ENCODE measurements around the gene ADAM19.
"Not testable (repeated sequence)": the region's sequence is repeated elsewhere in the genome, so short reads cannot be mapped to it uniquely, and the experiment has no call there.

The ADAM19 gene

GRCh38 chr5:157460921-157461792 lies 114.4 kb downstream of the ADAM19 start:
- no peak for DNase-seq (ENCODE audit: low spot score)

GRCh38 chr5:157459715-157460599 lies 115.6 kb downstream of the ADAM19 start, which contains the start of gene NIPAL4:
Gene NIPAL4 (plus strand): TSS chr5:157460213. CDS start chr5:157460321, 108 bp downstream.
- DNase-seq (ENCODE audit: low spot score), result no peak

DNA sequence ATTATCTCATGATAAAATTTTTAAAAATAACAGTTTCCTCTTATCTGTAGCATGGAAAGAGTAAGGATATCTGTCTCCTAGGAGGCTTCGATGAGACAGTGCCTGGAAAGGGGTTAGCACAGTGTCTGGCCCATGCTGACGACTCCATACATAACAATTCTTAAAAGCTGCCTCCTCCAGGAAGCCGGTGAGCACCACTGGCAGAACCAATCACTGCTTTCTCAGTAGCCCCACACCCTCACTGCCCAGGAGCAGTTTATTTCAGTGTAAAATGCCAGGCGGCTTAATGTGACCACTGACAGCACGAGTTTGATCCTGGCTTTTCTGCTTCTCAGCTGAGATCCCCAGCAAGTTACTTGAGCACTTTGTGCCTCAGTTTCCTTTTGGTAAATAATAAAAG lies 116.7 kb downstream of the ADAM19 start:
- no peak for DNase-seq (ENCODE audit: low spot score)

GRCh38 chr5:157457391-157457790 lies 118.2 kb downstream of the ADAM19 start:
- DNase-seq (ENCODE audit: low spot score), result no peak

DNA sequence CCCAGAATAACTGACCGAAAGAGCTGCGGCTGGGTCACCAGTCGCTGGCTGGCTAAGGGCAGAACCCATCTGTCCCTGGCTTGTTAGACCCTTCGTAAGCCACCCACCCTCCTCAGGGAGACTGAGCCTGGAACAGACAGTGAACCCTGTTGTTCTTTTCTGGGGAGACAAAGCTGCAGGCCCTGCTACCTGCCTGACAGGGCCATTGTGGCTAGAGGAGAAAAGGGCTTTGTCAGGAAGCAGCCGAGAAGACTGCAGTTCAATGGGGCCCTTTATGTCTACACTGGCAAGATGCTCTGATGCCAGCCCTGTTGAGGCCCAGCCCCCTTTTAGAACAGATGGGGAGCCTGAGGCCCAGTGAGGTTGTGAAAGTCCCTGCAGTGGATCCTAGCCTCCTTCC lies 119.3 kb downstream of the ADAM19 start:
- no peak for DNase-seq (ENCODE audit: low spot score)

DNA sequence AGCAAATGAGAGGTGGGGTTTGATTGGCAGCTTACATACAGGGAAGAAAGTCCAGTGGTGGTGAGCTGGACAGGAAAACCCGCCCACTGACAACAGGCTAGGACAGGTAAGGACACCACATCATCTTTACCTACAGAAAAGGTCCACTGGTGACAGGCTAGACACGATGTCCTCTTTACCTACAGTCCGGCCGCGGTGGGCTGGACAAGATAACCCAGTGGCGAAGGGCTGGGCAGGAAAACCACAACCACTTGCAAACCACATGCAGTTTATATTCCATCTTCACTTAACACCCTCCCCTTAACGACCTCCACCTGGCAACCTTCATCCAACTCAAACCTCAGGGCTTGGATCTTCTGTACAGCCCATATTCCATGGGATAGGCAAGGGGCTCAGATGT lies 120.5 kb downstream of the ADAM19 start:
- DNase-seq (ENCODE audit: low spot score), result no peak

DNA sequence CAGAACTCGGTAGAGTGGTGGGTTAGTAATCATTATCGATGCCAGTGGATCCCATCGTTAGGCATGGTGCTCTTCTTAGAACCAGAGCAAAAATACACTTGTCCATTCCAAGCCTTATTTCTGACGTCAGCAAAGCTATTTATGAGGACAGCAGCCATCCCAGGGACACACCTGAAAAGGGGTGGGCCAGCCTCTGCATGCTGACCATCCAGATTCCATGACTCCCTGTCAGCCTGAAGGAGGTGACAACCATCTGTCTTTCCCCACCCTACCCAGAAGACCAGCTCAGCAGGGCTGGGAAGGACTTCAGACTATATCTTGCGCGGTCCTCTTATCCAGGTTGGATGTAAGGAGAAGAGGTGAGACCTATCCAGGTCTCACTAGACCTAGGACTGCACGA lies 121.3 kb downstream of the ADAM19 start:
- no peak for DNase-seq (ENCODE audit: low spot score)

- DNase-seq (ENCODE audit: low spot score), result no peak
Observed at GRCh38 chr5:157451806-157452205, 123.8 kb downstream of the ADAM19 start.

GRCh38 chr5:157450024-157450423 lies 125.6 kb downstream of the ADAM19 start:
- no peak for DNase-seq (ENCODE audit: low spot score)

DNA sequence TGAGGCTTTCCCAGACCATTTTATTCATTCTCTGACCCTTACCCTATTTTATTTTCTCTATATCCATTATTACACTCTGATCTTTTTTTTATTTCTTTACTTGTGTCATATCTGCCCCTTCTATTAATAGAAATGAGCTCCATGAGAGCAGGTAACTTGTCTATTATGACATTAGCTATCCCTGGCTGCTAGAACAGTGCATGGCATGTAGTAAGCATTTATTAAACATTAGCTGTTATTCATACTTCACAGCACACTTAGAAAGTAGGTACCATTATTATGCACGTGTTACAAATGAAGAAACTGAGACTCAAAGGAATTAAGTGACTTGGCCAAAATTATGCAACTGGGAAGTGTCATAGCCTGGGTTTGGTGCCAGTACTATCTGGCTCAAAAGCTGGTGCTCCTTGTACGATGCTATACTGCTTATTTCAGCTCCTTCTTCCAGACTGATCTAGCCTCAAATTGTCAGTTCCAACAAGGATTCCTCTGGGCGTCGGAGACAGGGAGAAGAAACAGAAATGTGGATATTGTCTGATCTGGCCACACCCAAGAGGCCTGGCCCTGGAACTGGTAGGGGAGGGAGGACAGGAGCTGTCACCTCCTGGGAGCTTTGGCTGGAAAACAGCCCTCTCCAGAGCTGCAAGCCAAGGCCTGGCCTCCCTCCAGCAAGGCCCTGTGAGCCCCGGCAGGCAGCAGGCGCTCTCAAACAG lies 126.4 kb downstream of the ADAM19 start:
- no peak for DNase-seq (ENCODE audit: low spot score)

DNA sequence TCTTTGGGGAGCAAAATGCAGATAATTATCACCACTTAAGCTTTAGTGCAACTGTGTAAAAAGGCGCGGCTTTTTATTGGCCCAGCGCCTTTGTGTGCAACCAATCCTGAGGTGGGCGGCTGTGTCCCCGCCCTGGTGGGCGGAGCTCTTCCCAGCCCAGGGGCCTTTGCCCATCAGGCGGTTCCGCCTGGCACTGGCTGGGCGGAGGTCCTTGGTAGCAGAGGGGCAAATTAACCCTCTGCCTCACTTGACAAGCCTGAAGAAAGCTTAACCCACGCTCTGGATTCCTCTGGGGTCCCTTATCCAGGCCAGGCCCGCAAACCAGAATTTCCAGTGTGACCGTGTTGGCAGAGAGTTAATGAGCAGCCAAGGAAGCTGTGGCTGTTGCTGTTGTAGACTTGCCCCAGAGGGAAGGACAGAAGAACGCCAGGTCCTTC lies 128.4 kb downstream of the ADAM19 start:
- no peak for DNase-seq (ENCODE audit: low spot score)

DNA sequence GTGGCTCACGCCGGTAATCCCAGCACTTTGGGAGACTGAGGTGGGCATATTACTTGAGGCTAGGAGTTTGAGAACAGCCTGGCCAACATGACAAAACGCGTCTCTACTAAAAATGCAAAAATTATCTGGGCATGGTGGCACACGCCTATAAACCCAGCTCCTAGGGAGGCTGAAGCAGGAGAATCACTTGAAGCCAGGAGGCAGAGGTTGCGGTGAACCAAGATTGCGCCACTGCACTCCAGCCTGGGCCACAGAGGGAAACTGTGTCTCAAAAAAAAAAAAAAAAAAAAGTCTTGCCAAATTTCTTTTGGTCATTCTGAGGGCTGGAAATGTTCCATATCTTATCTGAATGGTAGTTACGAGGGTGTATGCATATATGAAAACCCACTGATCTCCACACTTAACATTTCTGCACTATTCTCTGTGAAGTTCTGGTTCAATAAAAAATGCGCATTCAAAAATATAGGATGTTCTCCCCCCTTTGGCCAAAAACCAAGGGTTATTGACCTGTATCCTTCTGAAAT lies 129.1 kb downstream of the ADAM19 start:
- no peak for DNase-seq (ENCODE audit: low spot score)

GRCh38 chr5:157445745-157446411 lies 129.7 kb downstream of the ADAM19 start:
- no peak for DNase-seq (ENCODE audit: low spot score)

GRCh38 chr5:157444224-157444623 lies 131.4 kb downstream of the ADAM19 start:
- DNase-seq (ENCODE audit: low spot score), result no peak

- no peak for DNase-seq (ENCODE audit: low spot score)
Observed at GRCh38 chr5:157443041-157443549, 132.5 kb downstream of the ADAM19 start.

GRCh38 chr5:157434096-157434495 lies 141.5 kb downstream of the ADAM19 start:
- DNase-seq (ENCODE audit: low spot score), result no peak

DNA sequence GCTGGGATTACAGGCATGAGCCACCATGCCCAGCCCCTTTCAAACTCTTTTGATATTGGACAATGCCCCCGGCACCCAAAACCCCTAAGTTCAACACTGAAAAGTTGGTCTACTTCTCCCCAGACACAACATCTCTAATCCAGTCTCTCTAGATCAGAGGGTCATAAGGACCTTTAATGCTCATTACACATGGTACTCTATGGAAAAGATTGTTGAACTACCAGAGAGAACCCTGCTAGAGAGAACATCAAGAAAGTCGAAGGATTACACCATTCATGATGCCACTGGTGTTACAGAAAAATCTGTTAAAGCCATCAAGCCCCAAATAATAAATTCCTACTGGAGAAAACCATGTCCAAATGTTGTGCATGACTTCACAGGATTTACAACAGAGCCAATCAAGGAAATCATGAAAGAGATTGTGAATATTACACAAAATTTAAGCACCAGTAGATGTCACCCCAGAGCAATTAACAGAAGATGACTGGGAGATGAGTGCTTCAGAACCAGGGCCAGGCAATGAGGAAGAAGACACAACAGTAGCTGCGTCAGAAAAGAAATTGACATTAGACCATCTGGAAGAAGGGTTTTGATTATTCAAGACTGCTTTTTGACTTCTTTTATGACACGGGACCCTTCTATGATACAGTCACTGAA lies 143.9 kb downstream of the ADAM19 start:
- DNase-seq (ENCODE audit: low spot score), result peak; percentile 58

- not testable (repeated sequence) for DNase-seq (ENCODE audit: low spot score)
Observed at GRCh38 chr5:157429920-157430319, 145.7 kb downstream of the ADAM19 start.

All from CD4-positive, alpha-beta T cell treated with Interleukin-6 at 100 ng/mL for 8 hours (primary cell).